ENCODE results near the gene PRKAR2B.

PRKAR2B gene

GRCh38 chr7:107029061-107029763, 15.3 kb upstream of the PRKAR2B start:
- CTCF ChIA-PET, result interaction anchor here (0.6 to 0.7 kb wide), 2 partner anchors 9 to 29 kb away, joined by 3 to 5 read pairs; no protein-coding TSS in a partner anchor
- DNase-seq (ENCODE audit: extremely low spot score), result peak; percentile 8

GRCh38 chr7:107029764-107030286, 14.7 kb upstream of the PRKAR2B start:
- DNase-seq (ENCODE audit: extremely low spot score), result no peak
- CTCF ChIA-PET, result interaction anchor here (0.6 to 0.7 kb wide), 3 partner anchors 9 to 762 kb away, joined by 3 to 5 read pairs (median 3); no protein-coding TSS in a partner anchor
- POLR2A ChIA-PET, result no interaction called here
- no peak for TF ChIP-seq BHLHE40 (IDR thresholded peaks at IDR 0.05; ENCODE audit: borderline replicate concordance)
- no peak for TF ChIP-seq ARNT (IDR thresholded peaks at IDR 0.05)
- TF ChIP-seq HDGF (IDR thresholded peaks at IDR 0.05; ENCODE audit: borderline replicate concordance), result no peak
- no peak for TF ChIP-seq TARDBP (IDR thresholded peaks at IDR 0.05)
- TF ChIP-seq ELF4 (IDR thresholded peaks at IDR 0.05), result no peak
- no peak for TF ChIP-seq SP1 (IDR thresholded peaks at IDR 0.05)
- TF ChIP-seq PKNOX1 (IDR thresholded peaks at IDR 0.05), result no peak
- no peak for TF ChIP-seq SUZ12 (IDR thresholded peaks at IDR 0.05)
- TF ChIP-seq FOXA1 (IDR thresholded peaks at IDR 0.05), result no peak
- TF ChIP-seq CTBP1 (IDR thresholded peaks at IDR 0.05; ENCODE audit: borderline replicate concordance), result no peak
- no peak for TF ChIP-seq NFRKB (IDR thresholded peaks at IDR 0.05)

More at GRCh38 chr7:107029061-107029763, 15.3 kb upstream of the PRKAR2B start:
- TF ChIP-seq FOXK2 (IDR thresholded peaks at IDR 0.05), result no peak
- POLR2A ChIA-PET, result no interaction called here

GRCh38 chr7:107032050-107032449, 12.5 kb upstream of the PRKAR2B start:
- ChIA-PET CTCF (no interaction called here), POLR2A (no interaction called here)
- no peak for DNase-seq (ENCODE audit: extremely low spot score)
- no peak for TF ChIP-seq ELF4 (IDR thresholded peaks at IDR 0.05)
- TF ChIP-seq FOXA1 (IDR thresholded peaks at IDR 0.05), result no peak
- TF ChIP-seq ARNT (IDR thresholded peaks at IDR 0.05), result no peak
- no peak for TF ChIP-seq CTBP1 (IDR thresholded peaks at IDR 0.05; ENCODE audit: borderline replicate concordance)
- no peak for TF ChIP-seq NFRKB (IDR thresholded peaks at IDR 0.05)
- no peak for TF ChIP-seq ZNF384 (IDR thresholded peaks at IDR 0.05)
- no peak for TF ChIP-seq BHLHE40 (IDR thresholded peaks at IDR 0.05; ENCODE audit: borderline replicate concordance)
- TF ChIP-seq LEF1 (IDR thresholded peaks at IDR 0.05; ENCODE audit: borderline replicate concordance), result no peak
- TF ChIP-seq PKNOX1 (IDR thresholded peaks at IDR 0.05), result no peak
- TF ChIP-seq FOXM1 (IDR thresholded peaks at IDR 0.05; ENCODE audit: borderline replicate concordance), result no peak
- no peak for TF ChIP-seq SP1 (IDR thresholded peaks at IDR 0.05)
- TF ChIP-seq L3MBTL2 (conservative IDR thresholded peaks at IDR 0.05), result no peak
- TF ChIP-seq FOXK2 (IDR thresholded peaks at IDR 0.05), result no peak
- no peak for TF ChIP-seq SUZ12 (IDR thresholded peaks at IDR 0.05)
- no peak for TF ChIP-seq TARDBP (IDR thresholded peaks at IDR 0.05)

GRCh38 chr7:107032720-107033438, 11.6 kb upstream of the PRKAR2B start:
- DNase-seq (ENCODE audit: extremely low spot score), result no peak
- CTCF ChIA-PET, result no interaction called here
- TF ChIP-seq FOXM1 (IDR thresholded peaks at IDR 0.05; ENCODE audit: borderline replicate concordance) (no peak), PKNOX1 (IDR thresholded peaks at IDR 0.05) (no peak), ELF4 (IDR thresholded peaks at IDR 0.05) (no peak), HDGF (IDR thresholded peaks at IDR 0.05; ENCODE audit: borderline replicate concordance) (no peak), NFRKB (IDR thresholded peaks at IDR 0.05) (no peak), ARNT (IDR thresholded peaks at IDR 0.05) (no peak), CTBP1 (IDR thresholded peaks at IDR 0.05; ENCODE audit: borderline replicate concordance) (no peak), L3MBTL2 (conservative IDR thresholded peaks at IDR 0.05) (no peak), ZNF384 (IDR thresholded peaks at IDR 0.05) (no peak), SP1 (IDR thresholded peaks at IDR 0.05) (no peak), FOXA1 (IDR thresholded peaks at IDR 0.05) (no peak), LEF1 (IDR thresholded peaks at IDR 0.05; ENCODE audit: borderline replicate concordance) (no peak)
- POLR2A ChIA-PET, result interaction anchor here (0.9 kb wide), 1 partner anchor 11 kb away, joined by 3 read pairs; no protein-coding TSS in a partner anchor

- POLR2A ChIA-PET, result no interaction called here
- TF ChIP-seq BHLHE40 (IDR thresholded peaks at IDR 0.05; ENCODE audit: borderline replicate concordance), result no peak
- no peak for TF ChIP-seq LEF1 (IDR thresholded peaks at IDR 0.05; ENCODE audit: borderline replicate concordance)
- no peak for TF ChIP-seq SUZ12 (IDR thresholded peaks at IDR 0.05)
- no peak for TF ChIP-seq ZNF384 (IDR thresholded peaks at IDR 0.05)
- TF ChIP-seq CTBP1 (IDR thresholded peaks at IDR 0.05; ENCODE audit: borderline replicate concordance), result no peak
- no peak for TF ChIP-seq FOXK2 (IDR thresholded peaks at IDR 0.05)
- TF ChIP-seq L3MBTL2 (conservative IDR thresholded peaks at IDR 0.05), result no peak
- no peak for TF ChIP-seq PKNOX1 (IDR thresholded peaks at IDR 0.05)
- TF ChIP-seq FOXA1 (IDR thresholded peaks at IDR 0.05), result no peak
- CTCF ChIA-PET, result no interaction called here
- no peak for DNase-seq (ENCODE audit: extremely low spot score)
Observed at GRCh38 chr7:107034553-107034952, 10.0 kb upstream of the PRKAR2B start.

Data from HEK293T (cell line).